Large intestine (tissue), 3 donors: ENCODE results near the gene MNX1. TPM values are rescaled to one million over a fixed set of nuclear protein-coding genes. Genes with fewer than 3 reads are reported as not detected.

Source experiments
- DNase-seq, 2 donors: peaks; one replicate each; pipeline versions ENCODE4 v3.0.0 to v3.0.0-alpha.2; 2013
- H3K27ac ChIP-seq: one replicate; pipeline ENCODE4 v1.5.1; 2013; ENCODE audit warnings: low read length
- H3K27me3 ChIP-seq: 2 replicates; pipeline ENCODE4 v1.6.1; 2013; ENCODE audit warnings: low read length; ENCODE audit not compliant: control insufficient read depth, insufficient read depth
- H3K36me3 ChIP-seq: 2 replicates; pipeline ENCODE4 v1.6.1; 2013; ENCODE audit warnings: low read length; ENCODE audit not compliant: control insufficient read depth, insufficient read depth
- H3K4me1 ChIP-seq: one replicate; pipeline ENCODE4 v1.6.1; 2013; ENCODE audit warnings: low read length; ENCODE audit not compliant: control insufficient read depth, insufficient read depth
- H3K4me3 ChIP-seq: one replicate; pipeline ENCODE4 v1.5.1; 2013; ENCODE audit warnings: low read length
- H3K9me3 ChIP-seq: one replicate; pipeline ENCODE4 v1.6.1; 2013; ENCODE audit warnings: mild to moderate bottlenecking, low read depth, low read length, moderate library complexity; ENCODE audit not compliant: control insufficient read depth
- WGBS: methylation state at CpG from one replicate; pipeline ENCODE4 v1.1.5; 2013; ENCODE audit warnings: low lambda C conversion rate; ENCODE audit not compliant: insufficient coverage; 5-methylcytosine and 5-hydroxymethylcytosine counted together
- polyA plus RNA-seq: library from polyadenylated mRNA; unstranded; fragments of 120-200 nt; gene quantifications from one replicate; pipeline ENCODE4 v1.2.1, GENCODE V29; 2013

Gene MNX1
- polyA plus RNA-seq, 1 donor, result 14.5 TPM

DNA sequence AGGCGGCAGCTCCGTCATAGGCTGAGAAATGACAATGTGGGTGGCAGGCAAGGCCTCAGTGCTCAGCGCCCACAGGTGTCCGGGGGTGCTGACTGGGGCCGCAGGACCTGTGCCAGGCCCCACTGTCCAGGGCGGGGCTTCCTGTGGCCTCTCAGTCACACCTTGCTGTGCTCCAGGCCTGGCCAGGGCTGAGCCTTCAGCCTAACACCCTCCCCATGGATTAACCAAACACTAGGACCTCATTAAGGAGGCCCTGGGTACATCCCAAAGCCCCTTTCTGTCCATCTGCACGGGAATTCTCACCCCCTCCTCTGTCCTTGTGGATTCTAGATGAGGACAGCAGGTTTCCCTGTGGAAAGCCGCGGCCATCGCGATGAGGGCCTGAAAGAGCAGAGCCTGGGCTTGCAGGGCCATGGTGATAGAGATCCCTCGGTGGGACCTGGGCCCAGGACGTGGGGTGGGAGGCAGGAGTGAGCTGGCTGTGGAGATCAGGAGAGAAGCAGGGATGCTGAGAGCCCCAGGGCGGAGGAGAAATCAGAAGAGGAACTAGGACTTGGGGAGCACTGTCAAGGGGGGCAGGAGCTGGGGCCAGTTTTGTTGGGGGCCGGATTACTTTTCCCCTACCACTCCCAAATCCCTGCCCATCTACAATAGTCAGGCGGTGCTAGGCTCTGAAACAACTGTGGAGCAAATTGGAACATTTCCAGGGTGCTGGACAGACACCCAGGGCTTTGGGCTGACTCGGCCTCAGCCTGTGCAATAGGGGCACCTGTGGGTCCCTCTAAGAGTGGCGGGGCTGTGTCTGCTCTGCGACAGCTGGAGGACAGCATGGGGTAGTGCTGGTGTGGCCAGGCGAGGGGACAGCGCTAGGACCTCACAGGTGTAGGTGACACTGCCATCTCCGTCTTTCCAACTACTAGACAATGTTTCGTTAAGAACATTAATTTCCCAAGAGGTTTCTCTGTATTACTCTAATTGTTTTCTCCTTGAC, 23.3 kb upstream of the MNX1 start:
- Histone ChIP-seq H3K27me3 (peaks cover 15% of the 10 kb centered on the region), H3K4me3 (no peak overlapping the region), H3K27ac (no peak overlapping the region), H3K9me3 (no peaks in the 10 kb centered on the region), H3K36me3 (no peaks in the 10 kb centered on the region), H3K4me1 (no peaks in the 10 kb centered on the region)
- no peak for DNase-seq
- WGBS, result 100% methylated on average over 4 of the region's 23 CpGs

DNA sequence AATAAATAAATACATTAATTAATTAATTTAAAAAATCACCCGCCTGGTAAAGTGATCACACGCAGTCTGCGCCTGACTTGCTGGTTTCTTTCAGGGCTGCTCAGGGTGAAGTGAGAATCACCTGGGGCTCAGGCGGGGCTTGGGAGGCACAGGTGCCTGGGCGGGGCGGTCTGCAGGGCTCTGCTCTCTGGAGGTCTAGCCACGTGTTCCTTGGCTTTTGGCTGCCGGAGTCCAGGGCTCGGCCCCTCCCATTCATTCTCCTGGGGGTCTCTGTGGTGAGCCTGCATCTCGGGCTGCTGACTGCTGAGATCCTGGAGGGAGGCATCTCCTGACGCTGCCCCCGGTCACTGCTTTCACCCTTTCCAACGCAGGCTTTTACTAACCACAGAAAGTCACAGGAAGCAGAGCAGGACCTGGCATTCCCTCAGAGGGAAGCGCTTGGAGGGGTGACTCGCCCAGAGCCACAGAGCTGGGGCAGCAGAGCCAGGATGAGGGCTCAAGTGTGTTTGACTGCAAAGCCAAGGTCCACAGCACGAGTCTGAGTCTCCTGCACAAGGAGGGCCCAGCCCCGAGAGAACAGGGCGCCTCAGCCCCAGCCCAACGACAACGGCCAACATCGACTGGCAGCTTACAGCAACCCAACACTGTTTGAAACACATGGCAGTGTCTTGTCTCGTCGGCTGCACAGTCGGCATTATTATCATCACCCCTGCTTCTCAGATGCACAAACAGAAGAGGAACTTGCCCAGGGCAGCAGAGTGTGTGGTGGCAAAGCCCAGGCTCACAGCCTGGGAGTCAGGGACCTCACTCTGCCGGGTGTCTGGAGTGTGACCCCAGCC, 22.4 kb upstream of the MNX1 start:
- H3K4me3 ChIP-seq, result no peak overlapping the region
- no CpG with 5 or more reads among the region's 25 CpGs for WGBS
- no peak overlapping the region for H3K27ac ChIP-seq
- H3K36me3 ChIP-seq, result no peaks in the 10 kb centered on the region
- H3K4me1 ChIP-seq, result peaks cover 2% of the 10 kb centered on the region
- H3K27me3 ChIP-seq, result peaks cover 20% of the 10 kb centered on the region
- no peak for DNase-seq
- H3K9me3 ChIP-seq, result no peaks in the 10 kb centered on the region

DNA sequence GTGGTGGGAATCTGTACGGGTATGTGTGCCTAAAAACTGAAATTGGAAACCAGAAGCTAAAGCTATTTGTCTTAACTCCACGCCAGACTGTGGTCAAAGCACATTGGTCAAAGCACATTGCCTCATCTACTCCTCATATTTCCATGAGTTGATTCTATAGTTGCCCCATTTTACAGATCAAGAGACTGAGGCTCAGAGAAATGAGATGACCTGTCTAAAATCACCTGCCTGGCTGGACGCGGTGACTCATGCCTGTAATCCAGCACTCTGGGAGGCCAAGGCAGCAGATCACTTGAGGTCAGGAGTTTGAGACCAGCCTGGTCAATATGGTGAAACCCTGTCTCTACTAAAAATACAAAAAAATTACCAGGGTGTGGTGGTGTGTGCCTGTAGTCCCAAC, 21.7 kb upstream of the MNX1 start:
- H3K27ac ChIP-seq, result no peak overlapping the region
- H3K36me3 ChIP-seq, result no peaks in the 10 kb centered on the region
- H3K27me3 ChIP-seq, result peaks cover 23% of the 10 kb centered on the region
- no peak for DNase-seq
- H3K9me3 ChIP-seq, result no peaks in the 10 kb centered on the region
- no peak overlapping the region for H3K4me3 ChIP-seq
- no CpG with 5 or more reads among the region's 4 CpGs for WGBS
- H3K4me1 ChIP-seq, result peaks cover 2% of the 10 kb centered on the region

DNA sequence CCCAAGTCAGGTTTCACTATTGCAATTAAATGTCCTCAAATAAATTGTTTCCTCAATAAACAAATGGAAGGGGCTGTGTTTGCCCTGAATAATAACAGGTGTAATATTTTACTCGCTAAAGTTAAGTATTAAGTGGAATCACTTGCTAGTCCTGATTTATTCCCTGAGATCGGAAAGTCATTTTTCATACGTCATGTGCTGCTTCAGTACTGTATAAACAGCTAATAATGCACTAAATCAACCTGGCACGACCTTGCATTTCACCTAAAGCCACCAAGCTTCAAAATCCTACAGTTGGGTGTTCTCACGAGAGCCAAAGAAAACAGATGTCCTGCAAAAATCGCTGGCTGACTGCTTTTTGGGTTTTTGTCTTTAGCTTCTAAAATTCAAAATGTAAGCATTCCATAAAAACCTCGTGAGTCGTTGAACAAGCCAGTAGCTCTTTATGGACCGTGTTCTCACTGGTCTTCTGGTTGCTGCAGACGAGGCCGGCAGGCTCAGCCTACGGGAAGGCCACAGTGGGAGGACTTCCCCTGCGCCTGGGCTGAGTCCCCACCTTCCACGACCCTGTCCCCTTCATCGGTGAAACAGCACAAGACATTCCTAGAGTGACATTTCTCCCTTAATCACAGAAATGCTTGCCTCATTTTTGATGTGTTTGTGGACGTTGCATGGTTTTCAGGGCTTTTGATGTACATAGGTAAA, 17.9 kb upstream of the MNX1 start:
- WGBS, result 83% methylated on average over 1 of the region's 16 CpGs
- peaks cover 2% of the 10 kb centered on the region for H3K4me1 ChIP-seq
- DNase-seq, result no peak
- H3K36me3 ChIP-seq, result no peaks in the 10 kb centered on the region
- no peak overlapping the region for H3K27ac ChIP-seq
- no peak overlapping the region for H3K4me3 ChIP-seq
- H3K9me3 ChIP-seq, result no peaks in the 10 kb centered on the region
- H3K27me3 ChIP-seq, result peaks cover 48% of the 10 kb centered on the region

DNA sequence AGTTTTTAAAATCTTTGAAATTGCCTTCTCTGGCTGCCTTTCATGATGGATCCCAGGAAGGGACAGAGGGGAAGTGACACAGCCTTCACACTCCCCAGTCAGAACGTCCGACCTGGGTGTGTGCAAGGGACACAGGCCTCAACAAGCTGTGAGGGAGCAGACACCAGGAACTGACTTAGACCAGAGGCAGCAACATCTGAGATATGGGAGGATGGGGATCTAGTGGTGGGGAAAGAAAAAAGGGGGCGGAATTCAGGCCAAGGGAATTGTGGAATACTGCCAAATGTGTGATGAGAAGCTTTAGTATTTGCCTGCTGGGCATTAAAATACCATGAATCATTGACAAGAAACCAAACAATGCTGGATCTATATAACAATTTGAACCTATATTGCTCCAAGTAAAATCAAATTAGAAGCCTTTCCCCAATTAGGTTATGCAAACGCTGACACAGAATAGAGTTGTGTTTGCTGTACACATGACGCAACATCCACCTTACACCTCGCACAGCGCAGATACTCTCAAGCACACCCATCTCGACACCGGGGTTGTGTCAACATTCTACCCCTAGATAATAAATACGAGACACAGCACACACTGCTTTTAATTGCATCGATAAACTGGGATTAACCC, 17.2 kb upstream of the MNX1 start:
- H3K4me3 ChIP-seq, result no peak overlapping the region
- DNase-seq, result peak in 1 of 2 donors; percentile 42
- H3K27me3 ChIP-seq, result peaks cover 51% of the 10 kb centered on the region
- peaks cover 2% of the 10 kb centered on the region for H3K4me1 ChIP-seq
- H3K9me3 ChIP-seq, result no peaks in the 10 kb centered on the region
- H3K27ac ChIP-seq, result no peak overlapping the region
- no CpG with 5 or more reads among the region's 11 CpGs for WGBS
- no peaks in the 10 kb centered on the region for H3K36me3 ChIP-seq

DNA sequence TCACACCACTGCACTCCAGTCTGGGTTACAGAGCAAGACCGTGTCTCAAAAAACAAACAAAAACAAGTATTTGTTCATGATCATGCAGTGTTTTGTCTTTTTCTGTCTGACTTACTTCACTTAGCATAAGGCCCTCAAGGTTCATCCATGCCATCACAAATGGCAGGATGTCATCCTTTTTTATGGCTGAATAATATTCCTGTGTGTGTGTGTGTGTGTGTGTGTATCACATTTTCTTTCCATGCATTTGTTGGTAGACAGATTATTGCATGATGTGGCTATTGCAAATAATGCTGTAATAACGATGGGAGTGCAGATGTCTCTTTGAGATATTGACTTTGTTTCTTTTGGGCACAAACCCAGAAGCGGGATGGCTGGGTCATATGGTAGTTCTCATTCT, 14.3 kb upstream of the MNX1 start:
- H3K27ac ChIP-seq, result no peak overlapping the region
- WGBS, result no CpG with 5 or more reads among the region's 3 CpGs

DNA sequence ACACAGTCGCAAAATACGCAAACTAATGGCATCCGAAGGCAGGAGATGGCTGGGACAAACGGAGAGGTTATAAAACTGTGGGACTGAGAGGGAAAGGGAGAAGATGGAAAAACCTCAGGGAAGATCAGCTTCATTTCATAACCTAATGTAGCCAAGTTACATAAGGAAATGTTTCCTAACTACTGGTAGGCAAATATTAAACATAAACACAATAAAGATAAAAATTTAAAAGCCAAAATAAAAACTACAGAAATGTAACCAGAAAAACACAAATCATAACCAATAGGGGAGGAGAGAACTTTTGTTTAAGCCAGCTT, 13.1 kb upstream of the MNX1 start:
- Histone ChIP-seq H3K27ac (no peak overlapping the region), H3K9me3 (peaks cover 10% of the 10 kb centered on the region), H3K36me3 (no peaks in the 10 kb centered on the region), H3K27me3 (peaks cover 81% of the 10 kb centered on the region), H3K4me3 (no peak overlapping the region), H3K4me1 (peaks cover 19% of the 10 kb centered on the region)
- no peak for DNase-seq
- 20% methylated on average over 2 of the region's 4 CpGs for WGBS

More for the DNA sequence above, 14.3 kb upstream of the MNX1 start:
- H3K4me3 ChIP-seq, result no peak overlapping the region
- no peaks in the 10 kb centered on the region for H3K36me3 ChIP-seq
- peaks cover 9% of the 10 kb centered on the region for H3K4me1 ChIP-seq
- peaks cover 3% of the 10 kb centered on the region for H3K9me3 ChIP-seq
- DNase-seq, result no peak
- H3K27me3 ChIP-seq, result peaks cover 72% of the 10 kb centered on the region

DNA sequence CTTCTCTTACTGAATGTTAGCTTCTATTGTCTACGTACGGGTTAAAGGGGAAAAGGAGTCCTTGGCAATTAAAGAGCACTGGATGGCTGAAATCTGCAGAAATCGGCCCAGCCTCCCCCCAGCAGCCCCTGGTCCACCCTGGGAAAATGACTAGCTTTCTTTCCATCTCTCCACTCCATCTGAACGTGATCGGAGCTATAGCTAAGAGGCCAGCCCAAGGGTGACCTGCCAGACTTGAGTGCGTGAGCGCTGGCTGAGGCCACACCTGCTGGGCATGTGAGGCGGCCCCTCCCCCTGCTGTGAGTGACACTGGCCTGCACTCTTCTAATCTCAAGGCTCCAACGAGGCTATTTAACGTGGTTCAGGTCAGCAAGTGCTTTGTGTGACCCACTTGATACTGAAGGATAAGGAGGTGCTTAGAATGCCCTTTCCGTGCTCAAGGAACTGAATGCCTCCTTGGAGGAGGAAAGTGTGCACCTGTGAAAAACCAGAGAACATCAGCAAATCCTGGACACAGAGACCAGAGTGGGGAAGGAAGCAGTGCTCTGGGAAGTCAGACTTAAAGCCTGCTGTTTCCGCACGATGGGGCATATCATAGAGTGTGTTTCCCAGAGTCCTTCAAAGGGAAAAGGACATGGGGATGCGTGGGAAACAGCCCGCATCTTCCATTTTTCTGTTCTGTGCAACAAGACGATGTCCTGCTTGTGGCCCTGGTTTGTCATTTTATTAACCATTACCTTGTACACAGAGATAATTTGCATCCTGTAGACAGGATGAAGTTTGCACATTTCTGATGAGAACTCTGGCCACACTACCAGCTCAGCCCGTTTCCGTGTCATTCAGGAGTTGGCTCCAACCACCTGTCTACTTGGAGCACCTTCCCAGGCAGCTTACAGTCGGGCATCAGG, 12.5 kb upstream of the MNX1 start:
- DNase-seq, result peak in 1 of 2 donors; percentile 60
- 60% methylated on average over 1 of the region's 19 CpGs for WGBS

DNA sequence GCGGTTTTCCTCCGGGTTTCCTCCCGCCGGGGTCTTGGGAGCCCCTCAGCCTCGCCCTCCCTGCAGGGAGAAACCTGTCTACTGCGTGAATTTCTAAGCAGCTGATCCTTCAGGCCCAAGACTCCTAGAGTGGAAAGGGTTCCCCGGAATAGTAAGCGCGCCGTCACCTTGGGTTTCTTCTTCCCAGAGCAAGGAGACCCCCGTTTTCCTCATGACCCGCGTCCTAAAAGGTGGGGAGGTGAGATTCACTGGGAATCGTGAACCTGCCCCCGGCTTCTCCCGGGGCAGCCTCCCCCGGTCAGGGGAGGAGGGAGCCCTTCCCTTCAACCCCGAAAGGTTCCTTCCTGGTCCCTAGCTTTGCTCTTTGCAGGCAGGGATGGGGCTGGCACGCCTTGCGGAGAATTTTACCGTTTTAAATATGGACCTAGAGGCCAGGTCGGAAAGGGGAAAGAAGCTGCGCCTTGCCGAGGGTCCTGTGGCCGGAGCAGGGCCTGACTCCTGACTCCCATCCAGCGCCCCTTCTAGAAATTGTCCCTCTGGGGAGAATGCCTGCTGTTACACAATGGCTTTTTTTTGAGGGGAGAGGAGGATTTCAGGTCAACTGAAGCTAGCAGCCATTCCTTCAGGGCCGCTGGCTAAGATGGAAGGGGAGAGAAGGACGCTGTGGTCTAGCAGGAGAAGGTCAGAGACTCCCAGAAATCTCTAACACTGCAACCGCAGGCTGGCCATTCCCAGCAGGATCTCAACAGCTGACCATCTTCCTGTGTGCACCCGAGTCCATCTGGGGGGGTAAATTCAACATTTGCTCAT, 11.6 kb upstream of the MNX1 start:
- Histone ChIP-seq H3K4me3 (no peak overlapping the region), H3K27ac (no peak overlapping the region), H3K27me3 (peaks cover 90% of the 10 kb centered on the region), H3K4me1 (peaks cover 24% of the 10 kb centered on the region), H3K36me3 (no peaks in the 10 kb centered on the region), H3K9me3 (peaks cover 17% of the 10 kb centered on the region)
- no CpG with 5 or more reads among the region's 30 CpGs for WGBS
- DNase-seq, result no peak

More for the DNA sequence above, 12.5 kb upstream of the MNX1 start:
- Histone ChIP-seq H3K4me3 (no peak overlapping the region), H3K36me3 (no peaks in the 10 kb centered on the region), H3K27me3 (peaks cover 84% of the 10 kb centered on the region), H3K9me3 (peaks cover 14% of the 10 kb centered on the region), H3K4me1 (peaks cover 22% of the 10 kb centered on the region), H3K27ac (no peak overlapping the region)
